BLaER1 treated with 17β-estradiol and CSF1 and Interleukin-3, amounts not matched to agents 10 nM and 100 nM (cell line): Measurements from ENCODE around the gene PTGES3.
A peak's percentile ranks its signal among the peaks of the same experiment; 100 is the strongest.

Experiments used
- H3K27ac ChIP-seq, 11 experiments: shearing (Covaris generic); formaldehyde crosslinking; 2 replicates each; pipeline ENCODE4 v1.8.1; 2022
- H3K27me3 ChIP-seq, 11 experiments: shearing (Covaris generic); formaldehyde crosslinking; 2 replicates each; pipeline ENCODE4 v1.8.1; 2022
- H3K36me3 ChIP-seq, 11 experiments: shearing (Covaris generic); formaldehyde crosslinking; 2 replicates each; pipeline ENCODE4 v1.8.1; 2022
- H3K4me1 ChIP-seq, 10 experiments: shearing (Covaris generic); formaldehyde crosslinking; 2 replicates each; pipeline ENCODE4 v1.8.1; 2022
- H3K4me2 ChIP-seq, 11 experiments: shearing (Covaris generic); formaldehyde crosslinking; 2 replicates each; pipeline ENCODE4 v1.8.1; 2022
- H3K4me3 ChIP-seq, 10 experiments: shearing (Covaris generic); formaldehyde crosslinking; 2 replicates each; pipeline ENCODE4 v1.8.1; 2022
- H3K9ac ChIP-seq, 11 experiments: shearing (Covaris generic); formaldehyde crosslinking; 2 replicates each; pipeline ENCODE4 v1.8.1; 2022
- H3K9me3 ChIP-seq, 11 experiments: shearing (Covaris generic); formaldehyde crosslinking; replicated peaks in 1 of 11; 2 replicates each; pipeline ENCODE4 v1.8.1; 2022
- H4K20me1 ChIP-seq, 11 experiments: shearing (Covaris generic); formaldehyde crosslinking; 2 replicates each; pipeline ENCODE4 v1.8.1; 2022
- Cebpa-rat ChIP-seq, 11 experiments: shearing (Covaris generic); IDR thresholded peaks; 2 replicates each; pipeline ENCODE4 v1.8.1; 2022

PTGES3 gene

DNA sequence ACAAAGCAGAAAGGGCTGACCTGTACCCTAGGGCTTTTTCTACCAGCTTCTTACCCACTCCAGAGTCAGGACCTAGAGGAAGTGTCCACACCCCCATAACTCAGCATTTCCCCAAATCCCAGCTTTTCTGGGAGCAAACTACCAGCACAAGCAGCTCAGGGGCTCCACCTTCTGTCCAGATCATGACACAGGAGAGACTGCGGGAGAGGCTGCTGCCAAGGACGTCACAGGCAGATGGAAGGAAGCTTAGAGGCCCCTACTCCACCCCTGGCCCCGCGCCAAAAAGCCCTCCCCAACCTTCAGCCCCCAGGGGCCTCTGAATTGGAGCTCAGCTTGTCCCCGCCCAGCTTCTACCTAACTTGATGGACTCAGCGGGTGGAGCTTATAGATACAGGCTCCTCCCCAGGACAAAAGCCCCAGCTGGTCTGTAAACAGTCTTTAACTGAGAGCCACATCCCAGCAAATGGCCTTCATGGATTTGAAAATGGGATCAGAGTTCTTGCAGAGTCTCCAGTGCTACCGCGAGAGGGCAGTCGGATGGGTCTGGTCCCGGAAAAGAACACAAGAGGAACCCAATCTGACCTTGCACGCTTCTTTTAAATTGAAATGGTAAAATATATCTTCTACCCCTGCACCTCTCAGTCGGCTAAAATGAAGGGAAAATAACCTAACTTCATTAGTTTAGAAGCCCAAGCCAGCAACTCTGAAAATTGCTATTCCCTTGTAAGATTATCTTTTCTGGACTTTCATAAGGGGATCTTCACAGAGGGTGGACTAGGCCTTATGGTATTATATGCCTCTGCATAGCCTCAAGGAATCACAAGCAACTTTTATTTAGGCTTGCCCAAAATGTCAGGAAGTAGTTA, 51.2 kb downstream of the PTGES3 start:
- Histone ChIP-seq H3K4me3 (peak overlapping the region; percentile 80 to 95 (median 88)), H3K27ac (peak overlapping the region; percentile 72 to 93 (median 86); a peak in 21 of 22 replicates), H3K36me3 (peaks cover 46 to 49% (median 47%) of the 10 kb centered on the region in 11 experiments), H3K4me1 (peaks cover 45 to 80% (median 56%) of the 10 kb centered on the region in 10 experiments), H3K27me3 (no peaks in the 10 kb centered on the region), H4K20me1 (peaks cover 45 to 84% (median 51%) of the 10 kb centered on the region in 11 experiments; a peak in 21 of 22 replicates), H3K9me3 (no peaks in the 10 kb centered on the region), H3K4me2 (peak overlapping the region; percentile 94 to 100 (median 98)), H3K9ac (peak overlapping the region; percentile 79 to 90 (median 85); a peak in 21 of 22 replicates)
- TF ChIP-seq Cebpa-rat (IDR thresholded peaks at IDR 0.05) = no peak

GRCh38 chr12:56635806-56636674, 52.0 kb downstream of the PTGES3 start:
- Histone ChIP-seq H3K4me2 (peak overlapping the region; percentile 94 to 100 (median 98)), H3K27ac (peak overlapping the region; percentile 72 to 93 (median 86)), H3K4me1 (peaks cover 49 to 82% (median 64%) of the 10 kb centered on the region in 10 experiments), H3K27me3 (no peaks in the 10 kb centered on the region), H4K20me1 (peaks cover 36 to 84% (median 51%) of the 10 kb centered on the region in 11 experiments; a peak in 21 of 22 replicates), H3K36me3 (peaks cover 38 to 40% (median 39%) of the 10 kb centered on the region in 11 experiments), H3K9me3 (no peaks in the 10 kb centered on the region), H3K9ac (peak overlapping the region; percentile 79 to 90 (median 85)), H3K4me3 (peak overlapping the region; percentile 80 to 95 (median 88))
- TF ChIP-seq Cebpa-rat (IDR thresholded peaks at IDR 0.05) = no peak

DNA sequence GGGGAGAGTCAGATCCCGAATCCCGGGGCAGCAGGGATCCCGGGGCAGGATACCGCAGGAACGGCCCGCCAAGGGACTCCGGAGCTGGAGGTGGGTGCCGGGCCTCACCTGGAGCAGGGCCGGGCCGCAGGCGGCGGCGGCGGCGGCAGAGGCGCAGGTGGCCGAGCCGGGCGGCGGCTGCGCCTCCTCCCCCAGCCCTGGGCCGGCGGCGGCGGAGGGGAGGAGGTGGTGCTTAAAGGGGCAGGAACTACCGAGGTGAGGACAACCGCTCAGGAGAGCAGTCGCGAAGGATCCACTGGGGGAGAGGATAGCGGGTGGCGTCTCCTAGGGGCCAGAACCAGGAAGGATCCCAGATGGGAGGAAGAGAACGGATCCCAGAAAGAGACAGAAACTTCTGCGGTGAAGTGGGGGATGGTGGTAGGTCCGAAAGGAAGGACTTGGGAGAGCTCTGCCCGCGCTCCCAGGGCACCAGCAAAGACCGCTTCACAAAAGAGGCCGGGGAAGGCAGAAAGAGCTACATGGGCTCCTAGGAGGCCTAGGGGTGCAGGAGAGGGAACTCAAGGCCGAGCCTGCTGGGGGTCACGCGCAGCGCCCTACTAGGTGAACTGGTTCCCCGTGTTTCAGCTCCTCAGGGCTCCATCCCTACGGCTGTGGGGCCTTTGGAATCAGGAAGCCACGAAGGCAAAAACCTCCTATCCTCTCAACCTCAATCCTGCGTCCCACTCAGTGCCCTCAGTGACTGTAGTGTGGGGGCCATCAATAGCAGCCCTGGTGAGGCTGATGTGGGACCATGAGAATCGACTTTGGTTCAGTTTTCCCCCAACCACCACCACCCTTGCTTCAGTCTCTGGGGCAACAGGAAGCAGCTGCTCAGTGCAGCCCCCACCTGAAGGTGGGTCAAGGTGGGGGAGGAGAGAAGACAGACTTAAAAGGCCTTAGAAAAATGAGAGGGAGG, 53.0 kb downstream of the PTGES3 start:
- Histone ChIP-seq H3K4me1 (peaks cover 57 to 84% (median 73%) of the 10 kb centered on the region in 10 experiments), H3K9ac (peak overlapping the region; percentile 79 to 90 (median 85)), H3K27me3 (no peaks in the 10 kb centered on the region), H3K4me3 (peak overlapping the region; percentile 80 to 95 (median 88)), H4K20me1 (peaks cover 27 to 82% (median 47%) of the 10 kb centered on the region in 11 experiments; a peak in 21 of 22 replicates), H3K27ac (peak overlapping the region; percentile 62 to 93 (median 86)), H3K9me3 (no peaks in the 10 kb centered on the region), H3K36me3 (peaks cover 28 to 31% (median 29%) of the 10 kb centered on the region in 11 experiments), H3K4me2 (peak overlapping the region; percentile 94 to 100 (median 98))
- no peak for TF ChIP-seq Cebpa-rat (IDR thresholded peaks at IDR 0.05)

DNA sequence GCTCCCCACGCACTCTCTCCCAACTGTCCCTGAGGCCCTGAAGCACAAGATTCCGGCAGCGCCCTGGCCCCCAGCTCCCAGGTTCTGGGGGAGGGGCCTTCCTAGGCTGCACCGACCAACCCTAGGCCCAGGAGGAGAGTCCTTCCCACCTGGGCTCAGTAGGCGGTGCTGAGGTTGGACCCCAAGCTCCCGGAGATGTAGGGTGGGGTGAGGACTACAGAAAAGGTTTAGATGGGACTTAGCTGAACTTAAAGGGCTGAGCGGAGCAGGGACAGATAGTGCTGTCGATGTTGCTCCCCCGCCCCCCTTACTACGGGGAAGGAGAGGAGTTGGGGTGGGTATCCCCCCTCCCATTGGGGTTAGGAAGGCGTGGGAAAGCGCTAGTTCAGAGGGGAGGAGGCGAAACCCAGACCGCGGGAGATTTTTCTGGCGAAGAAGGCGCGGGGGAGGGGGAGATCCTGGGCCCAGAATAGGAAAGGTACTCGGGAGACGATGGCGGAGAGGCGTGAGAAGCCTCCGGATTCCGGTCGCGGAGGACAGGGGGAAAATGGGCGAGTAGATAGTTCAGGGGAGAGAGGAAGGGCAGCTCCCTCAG, 53.7 kb downstream of the PTGES3 start:
- Histone ChIP-seq H3K4me1 (peaks cover 57 to 79% (median 73%) of the 10 kb centered on the region in 10 experiments), H3K27me3 (no peaks in the 10 kb centered on the region), H3K27ac (peak overlapping the region; percentile 62 to 93 (median 86)), H3K36me3 (peaks cover 21 to 23% (median 22%) of the 10 kb centered on the region in 11 experiments), H4K20me1 (peaks cover 19 to 75% (median 39%) of the 10 kb centered on the region in 11 experiments; a peak in 21 of 22 replicates), H3K9me3 (no peaks in the 10 kb centered on the region), H3K4me3 (peak overlapping the region; percentile 80 to 95 (median 88)), H3K4me2 (peak overlapping the region; percentile 94 to 100 (median 98)), H3K9ac (peak overlapping the region; percentile 79 to 90 (median 85))
- TF ChIP-seq Cebpa-rat (IDR thresholded peaks at IDR 0.05) = no peak

- Histone ChIP-seq H3K4me2 (peak overlapping the region; percentile 94 to 100 (median 98)), H4K20me1 (peaks cover 13 to 75% (median 38%) of the 10 kb centered on the region in 11 experiments; a peak in 21 of 22 replicates), H3K27ac (peak overlapping the region; percentile 62 to 93 (median 86)), H3K4me3 (peak overlapping the region; percentile 80 to 95 (median 88)), H3K36me3 (peaks cover 14 to 16% (median 15%) of the 10 kb centered on the region in 11 experiments), H3K27me3 (no peaks in the 10 kb centered on the region), H3K9ac (peak overlapping the region; percentile 79 to 90 (median 85)), H3K9me3 (no peaks in the 10 kb centered on the region), H3K4me1 (peaks cover 57 to 77% (median 69%) of the 10 kb centered on the region in 10 experiments)
- no peak for TF ChIP-seq Cebpa-rat (IDR thresholded peaks at IDR 0.05)
These were observed 54.4 kb downstream of the PTGES3 start for GRCh38 chr12:56633468-56634241.

- Histone ChIP-seq H3K4me3 (peak overlapping the region; percentile 25 to 95 (median 86); a peak in 19 of 20 replicates), H3K4me1 (peaks cover 56 to 80% (median 70%) of the 10 kb centered on the region in 10 experiments), H3K9ac (peak overlapping the region; percentile 79 to 90 (median 85); a peak in 21 of 22 replicates)
These were observed 55.2 kb downstream of the PTGES3 start for GRCh38 chr12:56632701-56633467.

More at GRCh38 chr12:56632701-56633467, 55.2 kb downstream of the PTGES3 start:
- Histone ChIP-seq H3K9me3 (no peaks in the 10 kb centered on the region), H3K27ac (peak overlapping the region; percentile 42 to 93 (median 82); a peak in 19 of 22 replicates), H3K27me3 (no peaks in the 10 kb centered on the region), H3K4me2 (peak overlapping the region; percentile 94 to 100 (median 98)), H3K36me3 (peaks cover 6 to 9% (median 8%) of the 10 kb centered on the region in 11 experiments), H4K20me1 (peaks cover 13 to 75% (median 38%) of the 10 kb centered on the region in 11 experiments; a peak in 20 of 22 replicates)
- no peak for TF ChIP-seq Cebpa-rat (IDR thresholded peaks at IDR 0.05)
